ENCODE results near the gene BCDIN3D.

BCDIN3D gene

GRCh38 chr12:49853671-49854070 lies 10.8 kb upstream of the BCDIN3D start:
- DNase-seq = no peak

- DNase-seq = no peak
These were observed 4.3 kb upstream of the BCDIN3D start for GRCh38 chr12:49847161-49847560.

- DNase-seq = no peak
These were observed 3.1 kb upstream of the BCDIN3D start for GRCh38 chr12:49846032-49846431.

GRCh38 chr12:49843876-49844437 lies 1.1 kb upstream of the BCDIN3D start:
- DNase-seq = no peak

- no peak for DNase-seq
These were observed 505 bp upstream of the BCDIN3D start for GRCh38 chr12:49843411-49843810.

GRCh38 chr12:49838973-49839633 lies 3.8 kb downstream of the BCDIN3D start:
- DNase-seq = peak; percentile 48

GRCh38 chr12:49832836-49833421 lies 10.0 kb downstream of the BCDIN3D start:
- DNase-seq = peak; percentile 82

GRCh38 chr12:49831717-49832116 lies 11.2 kb downstream of the BCDIN3D start:
- no peak for DNase-seq

GRCh38 chr12:49828133-49829091 lies 14.5 kb downstream of the BCDIN3D start, which contains the start of gene NCKAP5L:
NCKAP5L (minus strand) TSS chr12:49828413; CDS start chr12:49804044, 24,369 bp downstream.
- peak; percentile 97 for DNase-seq

GRCh38 chr12:49827401-49828099 lies 15.4 kb downstream of the BCDIN3D start:
- DNase-seq = peak; percentile 65

GRCh38 chr12:49827051-49827400 lies 15.9 kb downstream of the BCDIN3D start:
- no peak for DNase-seq

GRCh38 chr12:49825971-49826421 lies 16.9 kb downstream of the BCDIN3D start:
- peak; percentile 22 for DNase-seq

- DNase-seq = no peak
These were observed 17.4 kb downstream of the BCDIN3D start for GRCh38 chr12:49825360-49825970.

GRCh38 chr12:49824895-49825294 lies 18.0 kb downstream of the BCDIN3D start:
- DNase-seq = peak; percentile 39

- DNase-seq = no peak
These were observed 18.5 kb downstream of the BCDIN3D start for GRCh38 chr12:49824416-49824815.

- DNase-seq = no peak
These were observed 19.0 kb downstream of the BCDIN3D start for GRCh38 chr12:49823951-49824350.

- DNase-seq = no peak
These were observed 19.6 kb downstream of the BCDIN3D start for GRCh38 chr12:49823350-49823749.

- no peak for DNase-seq
These were observed 21.3 kb downstream of the BCDIN3D start for GRCh38 chr12:49821373-49822287.

GRCh38 chr12:49819786-49820185 lies 23.1 kb downstream of the BCDIN3D start:
- no peak for DNase-seq

- peak; percentile 42 for DNase-seq
These were observed 24.5 kb downstream of the BCDIN3D start for GRCh38 chr12:49818241-49818895.

All from fibroblast of skin of right quadriceps (primary cell).